ENCODE measurements around the gene GTF3C4.

The GTF3C4 gene

DNA sequence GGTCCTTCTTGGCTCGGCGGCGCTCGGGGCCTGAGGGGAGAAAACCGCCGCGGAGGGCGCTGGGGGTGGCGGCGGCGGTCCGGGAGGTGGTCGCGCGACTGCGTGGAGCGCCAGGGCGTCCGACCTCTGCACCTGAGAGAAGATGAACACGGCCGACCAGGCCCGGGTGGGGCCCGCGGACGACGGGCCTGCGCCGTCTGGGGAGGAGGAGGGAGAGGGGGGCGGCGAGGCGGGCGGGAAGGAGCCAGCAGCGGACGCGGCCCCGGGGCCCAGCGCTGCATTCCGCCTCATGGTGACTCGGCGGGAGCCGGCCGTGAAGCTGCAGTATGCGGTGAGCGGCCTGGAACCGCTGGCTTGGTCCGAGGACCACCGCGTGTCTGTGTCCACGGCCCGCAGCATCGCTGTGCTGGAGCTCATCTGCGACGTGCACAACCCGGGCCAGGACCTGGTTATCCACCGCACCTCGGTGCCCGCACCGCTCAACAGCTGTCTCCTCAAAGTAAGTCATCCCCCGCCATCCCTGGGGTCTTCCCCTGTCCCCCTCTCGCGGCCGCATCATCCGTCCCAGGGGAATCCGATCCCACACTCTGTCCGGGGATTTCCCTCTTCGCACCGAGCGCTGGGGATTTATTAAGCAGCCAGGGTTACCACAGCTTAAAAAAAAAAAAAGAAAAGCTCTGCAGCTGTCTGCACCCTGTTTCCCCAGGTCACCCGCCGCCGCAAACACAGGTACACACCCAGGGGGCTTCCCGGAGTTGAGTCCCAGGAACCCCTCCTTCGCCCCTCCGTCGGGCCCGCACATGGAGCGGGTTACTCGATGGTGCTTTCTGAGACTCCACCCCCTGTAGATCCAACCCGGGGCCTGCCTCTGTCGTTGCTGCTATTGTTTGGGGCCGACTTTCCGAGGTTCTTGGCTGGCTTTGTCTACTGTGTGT lies at the start of gene GTF3C4:
Gene GTF3C4, plus strand, starts transcription at position 8 of the 935 bp plus-strand sequence. Its CDS starts 135 bp downstream, at position 143.
- H3K4me1 Mint-ChIP-seq (ENCODE audit: low read depth), result peaks cover 34% of the 10 kb centered on the region
- no peaks in the 10 kb centered on the region for H3K27me3 Mint-ChIP-seq
- H3K27ac Mint-ChIP-seq, result peak within 1 kb of the TSS; percentile 97
- intact Hi-C loops (cut with micrococcal nuclease), result no loop called here
- H3K4me3 Mint-ChIP-seq, result peak within 1 kb of the TSS; percentile 96
- H3K36me3 Mint-ChIP-seq (ENCODE audit: low read depth), result peaks cover 19% of the 10 kb centered on the region
- no peaks in the 10 kb centered on the region for H3K9me3 Mint-ChIP-seq

- Mint-ChIP-seq H3K4me1 (ENCODE audit: low read depth) (no peaks in the 10 kb centered on the region), H3K36me3 (ENCODE audit: low read depth) (peaks cover 82% of the 10 kb centered on the region), H3K27ac (no peak overlapping the region)
These were observed 48.1 kb upstream of the GTF3C4 start for GRCh38 chr9:132622159-132622558.

DNA sequence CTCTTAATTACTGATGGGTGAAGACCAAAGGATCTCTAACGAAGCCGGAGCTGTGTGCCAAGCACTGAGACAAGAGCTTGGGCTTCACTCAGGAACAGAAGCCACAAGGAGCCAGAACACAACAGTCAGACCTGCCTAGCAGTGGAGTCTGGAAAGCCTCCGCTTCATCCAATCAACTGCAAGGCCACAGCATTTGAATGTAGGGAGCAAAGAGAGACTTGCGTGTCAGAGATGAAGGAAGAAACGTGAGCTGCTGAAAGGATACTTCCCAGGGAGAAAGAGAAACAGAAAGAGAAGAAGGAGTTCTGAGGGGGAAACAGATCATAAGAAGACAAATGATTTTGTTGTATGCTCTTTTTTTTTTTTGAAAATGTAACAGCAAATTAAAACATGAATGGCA lies 44.0 kb upstream of the GTF3C4 start:
- H3K27ac Mint-ChIP-seq, result no peak overlapping the region
- peaks cover 5% of the 10 kb centered on the region for H3K4me1 Mint-ChIP-seq (ENCODE audit: low read depth)
- no peaks in the 10 kb centered on the region for H3K9me3 Mint-ChIP-seq
- no peaks in the 10 kb centered on the region for H3K27me3 Mint-ChIP-seq
- H3K36me3 Mint-ChIP-seq (ENCODE audit: low read depth), result peaks cover 86% of the 10 kb centered on the region
- no peak overlapping the region for H3K4me3 Mint-ChIP-seq
- intact Hi-C loops (cut with micrococcal nuclease), result no loop called here

More at GRCh38 chr9:132622159-132622558, 48.1 kb upstream of the GTF3C4 start:
- no peak overlapping the region for H3K4me3 Mint-ChIP-seq
- intact Hi-C loops (cut with micrococcal nuclease), result no loop called here
- no peaks in the 10 kb centered on the region for H3K9me3 Mint-ChIP-seq
- H3K27me3 Mint-ChIP-seq, result no peaks in the 10 kb centered on the region

DNA sequence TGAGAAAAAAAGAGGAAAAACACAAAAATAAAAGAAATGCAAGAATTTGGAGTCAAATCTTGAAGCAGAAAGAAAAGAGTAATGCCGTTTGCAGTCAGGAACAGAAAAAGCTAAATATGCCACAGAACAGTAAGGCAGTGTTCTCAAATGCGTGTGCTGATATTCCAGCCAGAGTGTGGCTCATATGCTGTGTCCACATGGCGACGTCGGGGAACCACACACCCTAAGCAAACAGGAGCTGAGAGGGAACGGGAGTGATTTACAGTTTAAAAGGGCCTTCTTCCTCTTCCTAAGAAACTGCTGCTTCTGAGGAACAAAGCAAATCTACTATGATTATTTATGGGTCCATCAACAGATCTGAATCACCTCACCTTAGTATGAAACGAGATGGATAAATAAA lies 43.2 kb upstream of the GTF3C4 start:
- Mint-ChIP-seq H3K9me3 (no peaks in the 10 kb centered on the region), H3K4me3 (no peak overlapping the region), H3K27ac (no peak overlapping the region), H3K27me3 (no peaks in the 10 kb centered on the region), H3K36me3 (ENCODE audit: low read depth) (peaks cover 93% of the 10 kb centered on the region), H3K4me1 (ENCODE audit: low read depth) (peaks cover 5% of the 10 kb centered on the region)
- intact Hi-C loops (cut with micrococcal nuclease), result no loop called here

DNA sequence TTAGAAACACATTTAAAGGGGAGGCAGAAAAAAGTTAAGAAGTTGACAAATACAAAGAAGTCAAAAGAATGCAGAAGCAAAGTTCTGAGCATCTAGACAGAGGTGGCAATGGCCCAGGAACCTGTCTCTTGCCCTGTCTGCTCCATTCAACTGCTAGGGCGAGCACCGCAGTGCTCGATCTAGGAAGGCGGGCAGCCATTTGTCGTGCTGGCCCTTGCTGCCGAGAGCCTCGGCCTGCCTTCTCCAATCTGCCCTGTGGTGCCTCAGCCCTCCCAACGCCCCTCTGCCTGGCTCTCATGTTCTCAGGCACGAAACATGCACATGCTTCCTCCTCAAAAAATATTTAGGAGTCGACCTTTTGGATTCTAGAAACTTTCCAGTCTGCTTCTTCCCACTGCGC lies 42.7 kb upstream of the GTF3C4 start:
- Mint-ChIP-seq H3K4me1 (ENCODE audit: low read depth) (peaks cover 5% of the 10 kb centered on the region), H3K27me3 (no peaks in the 10 kb centered on the region), H3K27ac (no peak overlapping the region), H3K9me3 (no peaks in the 10 kb centered on the region), H3K36me3 (ENCODE audit: low read depth) (peaks cover 92% of the 10 kb centered on the region), H3K4me3 (no peak overlapping the region)
- intact Hi-C loops (cut with micrococcal nuclease), result no loop called here

DNA sequence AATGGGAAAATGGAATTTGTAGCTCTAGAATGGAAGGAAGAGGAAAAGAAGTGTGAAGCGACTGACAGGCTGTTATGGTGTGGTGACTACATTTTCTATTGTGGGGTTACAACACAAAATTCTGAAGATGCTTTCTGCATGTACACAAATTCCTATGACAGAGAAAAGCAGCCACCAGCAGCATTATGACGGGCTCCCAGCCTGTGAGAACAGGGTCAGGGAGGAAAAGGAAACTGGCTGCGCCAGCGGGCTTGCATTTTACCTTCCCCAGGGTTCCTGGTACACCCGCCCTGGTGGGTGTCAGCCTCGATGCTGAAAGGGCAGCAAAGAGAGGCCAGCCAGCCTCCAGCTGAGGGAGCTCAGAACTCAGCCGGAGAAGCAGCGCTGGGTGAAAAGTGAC lies 41.5 kb upstream of the GTF3C4 start:
- H3K27ac Mint-ChIP-seq, result no peak overlapping the region
- H3K9me3 Mint-ChIP-seq, result no peaks in the 10 kb centered on the region
- intact Hi-C loops (cut with micrococcal nuclease), result no loop called here
- peaks cover 80% of the 10 kb centered on the region for H3K36me3 Mint-ChIP-seq (ENCODE audit: low read depth)
- no peak overlapping the region for H3K4me3 Mint-ChIP-seq
- H3K27me3 Mint-ChIP-seq, result no peaks in the 10 kb centered on the region
- H3K4me1 Mint-ChIP-seq (ENCODE audit: low read depth), result peaks cover 5% of the 10 kb centered on the region

DNA sequence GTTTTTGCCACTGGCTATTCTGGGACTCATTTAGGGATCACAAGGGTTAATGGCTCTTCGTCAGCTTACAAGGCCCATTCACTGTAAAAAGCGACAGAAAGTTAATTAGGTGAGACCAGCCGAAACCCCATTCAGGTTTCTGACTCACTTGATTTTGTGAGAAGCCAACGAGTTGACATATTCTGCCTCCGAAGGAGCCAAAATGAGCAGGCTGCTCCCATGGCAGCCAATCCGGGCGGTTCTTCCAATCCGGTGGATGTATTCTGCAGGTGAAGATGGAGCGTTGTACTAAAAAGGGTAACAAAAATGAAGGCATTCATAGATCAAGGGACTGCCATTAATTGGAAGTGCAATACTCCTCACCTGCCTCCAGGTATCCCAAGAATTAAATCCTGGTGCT lies 40.1 kb upstream of the GTF3C4 start:
- Mint-ChIP-seq H3K27me3 (no peaks in the 10 kb centered on the region), H3K36me3 (ENCODE audit: low read depth) (peaks cover 72% of the 10 kb centered on the region), H3K27ac (no peak overlapping the region), H3K4me1 (ENCODE audit: low read depth) (peaks cover 5% of the 10 kb centered on the region), H3K4me3 (no peak overlapping the region), H3K9me3 (no peaks in the 10 kb centered on the region)
- intact Hi-C loops (cut with micrococcal nuclease), result no loop called here

- Mint-ChIP-seq H3K4me1 (ENCODE audit: low read depth) (peaks cover 5% of the 10 kb centered on the region), H3K36me3 (ENCODE audit: low read depth) (peaks cover 69% of the 10 kb centered on the region)
- intact Hi-C loops (cut with micrococcal nuclease), result no loop called here
These were observed 39.5 kb upstream of the GTF3C4 start for GRCh38 chr9:132630811-132631210.

DNA sequence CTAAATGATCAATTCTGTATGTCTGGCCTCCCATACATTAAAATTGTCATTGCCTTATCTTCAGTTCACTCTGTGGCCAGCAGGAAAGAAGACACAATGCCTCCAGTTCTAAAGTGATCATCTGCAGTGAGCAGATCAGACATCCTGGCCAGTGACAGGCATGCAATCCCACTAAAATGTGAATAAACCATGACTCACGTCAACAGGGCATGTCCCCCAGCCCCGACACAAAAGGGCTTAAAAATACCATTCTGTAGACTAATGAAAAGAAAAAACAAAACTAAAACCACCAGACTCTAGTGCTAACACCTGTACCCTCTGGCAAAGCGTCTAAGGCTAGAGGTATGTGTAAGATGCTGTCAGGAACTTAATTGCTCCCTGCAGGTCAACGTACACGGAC lies 39.0 kb upstream of the GTF3C4 start:
- no peaks in the 10 kb centered on the region for H3K9me3 Mint-ChIP-seq
- intact Hi-C loops (cut with micrococcal nuclease), result no loop called here
- H3K4me1 Mint-ChIP-seq (ENCODE audit: low read depth), result peaks cover 5% of the 10 kb centered on the region
- H3K27ac Mint-ChIP-seq, result no peak overlapping the region
- peaks cover 68% of the 10 kb centered on the region for H3K36me3 Mint-ChIP-seq (ENCODE audit: low read depth)
- no peaks in the 10 kb centered on the region for H3K27me3 Mint-ChIP-seq
- no peak overlapping the region for H3K4me3 Mint-ChIP-seq

More at GRCh38 chr9:132630811-132631210, 39.5 kb upstream of the GTF3C4 start:
- no peak overlapping the region for H3K27ac Mint-ChIP-seq
- H3K4me3 Mint-ChIP-seq, result no peak overlapping the region
- H3K9me3 Mint-ChIP-seq, result no peaks in the 10 kb centered on the region
- no peaks in the 10 kb centered on the region for H3K27me3 Mint-ChIP-seq

- Mint-ChIP-seq H3K4me1 (ENCODE audit: low read depth) (peaks cover 5% of the 10 kb centered on the region), H3K9me3 (no peaks in the 10 kb centered on the region), H3K27ac (no peak overlapping the region), H3K27me3 (no peaks in the 10 kb centered on the region), H3K4me3 (no peak overlapping the region), H3K36me3 (ENCODE audit: low read depth) (peaks cover 64% of the 10 kb centered on the region)
- intact Hi-C loops (cut with micrococcal nuclease), result no loop called here
These were observed 38.6 kb upstream of the GTF3C4 start for GRCh38 chr9:132631685-132632084.

- Mint-ChIP-seq H3K9me3 (no peaks in the 10 kb centered on the region), H3K27me3 (no peaks in the 10 kb centered on the region), H3K4me3 (no peak overlapping the region), H3K27ac (no peak overlapping the region), H3K36me3 (ENCODE audit: low read depth) (peaks cover 64% of the 10 kb centered on the region), H3K4me1 (ENCODE audit: low read depth) (peaks cover 5% of the 10 kb centered on the region)
- intact Hi-C loops (cut with micrococcal nuclease), result no loop called here
These were observed 37.7 kb upstream of the GTF3C4 start for GRCh38 chr9:132632413-132633129.

DNA sequence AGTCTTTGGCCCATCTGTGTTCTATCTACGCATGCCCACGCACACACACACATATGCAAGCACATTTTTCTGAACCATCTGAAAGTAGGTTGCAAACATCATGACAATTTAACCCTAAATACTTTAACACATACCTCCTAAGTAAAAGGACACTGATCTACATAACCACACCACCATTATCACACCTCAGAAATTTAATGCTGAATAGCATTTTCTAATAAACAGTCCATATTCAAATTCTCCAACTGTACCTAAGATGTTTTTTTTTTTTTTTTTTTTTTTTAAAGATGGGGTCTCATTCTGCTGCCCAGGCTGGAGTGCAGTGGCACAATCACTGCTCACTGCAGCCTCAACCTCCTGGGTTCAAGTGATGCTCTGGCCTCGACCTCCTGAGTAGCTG lies 35.9 kb upstream of the GTF3C4 start:
- Mint-ChIP-seq H3K27ac (no peak overlapping the region), H3K27me3 (no peaks in the 10 kb centered on the region), H3K4me1 (ENCODE audit: low read depth) (no peaks in the 10 kb centered on the region), H3K36me3 (ENCODE audit: low read depth) (peaks cover 64% of the 10 kb centered on the region), H3K4me3 (no peak overlapping the region), H3K9me3 (no peaks in the 10 kb centered on the region)
- intact Hi-C loops (cut with micrococcal nuclease), result no loop called here

GRCh38 chr9:132637351-132637750 lies 32.9 kb upstream of the GTF3C4 start:
- Mint-ChIP-seq H3K36me3 (ENCODE audit: low read depth) (peaks cover 64% of the 10 kb centered on the region), H3K4me1 (ENCODE audit: low read depth) (no peaks in the 10 kb centered on the region), H3K9me3 (no peaks in the 10 kb centered on the region), H3K27ac (no peak overlapping the region), H3K4me3 (no peak overlapping the region), H3K27me3 (no peaks in the 10 kb centered on the region)
- intact Hi-C loops (cut with micrococcal nuclease), result no loop called here

GRCh38 chr9:132637801-132638200 lies 32.5 kb upstream of the GTF3C4 start:
- no peak overlapping the region for H3K27ac Mint-ChIP-seq
- no peaks in the 10 kb centered on the region for H3K27me3 Mint-ChIP-seq
- intact Hi-C loops (cut with micrococcal nuclease), result no loop called here
- no peaks in the 10 kb centered on the region for H3K4me1 Mint-ChIP-seq (ENCODE audit: low read depth)
- no peaks in the 10 kb centered on the region for H3K9me3 Mint-ChIP-seq
- peaks cover 67% of the 10 kb centered on the region for H3K36me3 Mint-ChIP-seq (ENCODE audit: low read depth)
- no peak overlapping the region for H3K4me3 Mint-ChIP-seq

All from dendritic cell treated with granulocyte-macrophage colony-stimulating factor and Interleukin-4, amounts not matched to agents 40 ng/mL and 50 ng/mL, for 4 days (primary cell).